Fibroblast of upper back skin (primary cell): ENCODE measurements around the gene ATP8B1.
"Not testable (repeated sequence)": the region's sequence is repeated elsewhere in the genome, so short reads cannot be mapped to it uniquely, and the experiment has no call there.

Experiments used
- DNase-seq: peaks from one replicate; pipeline ENCODE4 v3.0.0-alpha.2; 2013

Gene ATP8B1

GRCh38 chr18:57803103-57803969, at the start of gene ATP8B1:
TSS of gene ATP8B1 (minus strand) at chr18:57803315. CDS start at chr18:57731807, 71,508 bp downstream.
- DNase-seq = peak; percentile 65

- no peak for DNase-seq
Observed at GRCh38 chr18:57850063-57850462, 46.9 kb upstream of the ATP8B1 start.

- DNase-seq = peak; percentile 25
Observed at GRCh38 chr18:57848374-57848773, 45.3 kb upstream of the ATP8B1 start.

DNA sequence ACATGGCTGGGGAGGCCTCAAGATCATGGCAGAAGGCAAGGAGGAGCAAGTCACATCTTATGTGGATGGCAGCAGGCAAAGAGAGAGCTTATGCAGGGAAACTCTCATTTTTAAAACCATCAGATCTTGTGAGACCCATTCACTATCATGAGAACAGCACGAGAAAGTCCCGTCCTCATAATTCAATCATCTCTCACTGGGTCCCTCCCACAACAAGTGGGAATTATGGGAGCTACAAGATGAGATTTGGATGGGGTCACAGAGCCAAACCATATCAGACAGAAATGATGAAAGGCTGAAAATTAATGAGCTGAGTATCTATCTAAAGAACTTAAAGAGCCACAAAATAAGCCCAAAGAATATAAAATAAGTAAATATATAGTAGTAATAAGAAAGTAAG, 44.3 kb upstream of the ATP8B1 start:
- not testable (repeated sequence) for DNase-seq

DNA sequence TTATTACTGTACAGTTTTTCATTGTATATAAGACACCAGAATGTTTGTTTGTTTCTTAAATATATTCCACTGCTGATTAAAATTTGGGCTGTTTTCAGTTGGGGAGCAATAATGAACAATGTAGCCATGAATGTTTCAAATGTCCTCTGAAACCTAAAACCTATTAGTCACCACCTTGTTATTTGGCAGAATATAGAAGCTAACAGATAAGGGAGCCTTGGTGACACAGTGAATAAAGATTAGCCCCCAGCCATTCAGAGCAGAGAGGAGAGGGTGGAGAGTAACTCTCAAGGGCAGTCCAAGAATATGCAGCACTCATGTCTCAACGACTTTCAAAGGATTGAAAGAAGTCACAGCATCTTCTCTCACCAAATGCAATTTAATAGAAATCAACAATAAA, 43.1 kb upstream of the ATP8B1 start:
- DNase-seq = peak; percentile 63

GRCh38 chr18:57845605-57846074, 42.5 kb upstream of the ATP8B1 start:
- DNase-seq = peak; percentile 14

- no peak for DNase-seq
Observed at GRCh38 chr18:57844319-57844718, 41.2 kb upstream of the ATP8B1 start.

DNA sequence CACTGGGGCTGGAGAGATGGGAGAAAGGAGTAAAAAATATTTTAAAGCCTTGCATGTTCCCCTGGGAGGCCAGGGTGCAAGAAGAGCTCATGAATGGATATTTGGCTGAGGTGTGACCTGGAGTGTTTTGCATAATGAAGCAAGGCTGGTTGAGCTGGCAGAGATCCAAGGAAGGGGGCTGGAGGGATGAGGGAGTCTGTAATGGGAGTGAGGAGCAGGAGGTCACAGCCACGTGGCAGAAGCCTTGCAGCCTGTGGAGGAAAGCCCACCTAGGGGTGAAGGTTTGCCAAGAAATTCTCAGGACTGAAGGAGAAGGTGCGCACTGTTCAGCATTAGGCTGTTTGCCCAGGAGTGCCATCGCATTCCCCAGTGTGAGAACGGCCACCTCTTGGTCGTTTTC, 40.3 kb upstream of the ATP8B1 start:
- no peak for DNase-seq

- DNase-seq = no peak
Observed at GRCh38 chr18:57841568-57841967, 38.5 kb upstream of the ATP8B1 start.

DNA sequence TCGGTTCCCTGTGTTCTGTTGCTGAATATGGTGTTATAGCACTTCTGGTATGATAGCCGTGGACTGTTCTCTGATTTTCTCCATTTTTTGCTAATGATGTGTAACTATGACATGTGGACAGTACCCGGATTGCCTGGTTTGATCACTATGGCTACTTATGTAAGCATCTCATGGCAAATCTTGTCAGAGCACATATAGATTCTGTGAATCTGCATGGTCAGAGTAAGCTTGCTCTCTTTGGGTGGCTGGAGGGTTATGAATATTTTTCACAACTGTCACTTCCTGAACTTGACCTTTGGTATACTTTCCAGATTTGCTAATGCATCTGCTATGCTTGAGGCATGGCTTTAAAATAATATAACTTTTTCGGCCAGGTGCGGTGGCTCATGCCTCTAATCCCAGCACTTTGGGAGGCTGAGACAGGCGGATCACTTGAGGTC, 36.8 kb upstream of the ATP8B1 start:
- DNase-seq = peak; percentile 81

- DNase-seq = no peak
Observed at GRCh38 chr18:57837917-57838548, 34.9 kb upstream of the ATP8B1 start.

DNA sequence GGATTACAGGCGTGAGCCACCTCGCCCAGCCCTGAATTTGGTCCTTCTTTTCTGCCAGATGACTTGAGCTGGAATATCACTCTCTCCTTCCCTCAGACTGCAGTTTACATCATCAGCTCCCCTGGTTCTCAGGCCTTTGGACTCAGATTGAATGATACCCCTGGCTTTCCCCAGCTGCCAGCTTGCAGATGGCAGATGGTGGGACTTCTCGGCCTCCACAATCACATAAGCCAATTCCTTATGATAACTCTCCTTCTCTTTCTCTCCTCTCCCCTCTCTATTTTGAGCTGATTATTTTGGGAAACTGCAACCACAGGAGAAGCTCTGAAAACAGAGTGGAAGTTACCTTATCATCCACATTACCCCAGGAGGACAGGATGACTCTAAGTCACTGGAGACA, 33.4 kb upstream of the ATP8B1 start:
- no peak for DNase-seq

GRCh38 chr18:57835904-57836303, 32.8 kb upstream of the ATP8B1 start:
- DNase-seq = no peak

- no peak for DNase-seq
Observed at GRCh38 chr18:57834616-57835015, 31.5 kb upstream of the ATP8B1 start.

- peak; percentile 34 for DNase-seq
Observed at GRCh38 chr18:57833441-57834101, 30.5 kb upstream of the ATP8B1 start.

DNA sequence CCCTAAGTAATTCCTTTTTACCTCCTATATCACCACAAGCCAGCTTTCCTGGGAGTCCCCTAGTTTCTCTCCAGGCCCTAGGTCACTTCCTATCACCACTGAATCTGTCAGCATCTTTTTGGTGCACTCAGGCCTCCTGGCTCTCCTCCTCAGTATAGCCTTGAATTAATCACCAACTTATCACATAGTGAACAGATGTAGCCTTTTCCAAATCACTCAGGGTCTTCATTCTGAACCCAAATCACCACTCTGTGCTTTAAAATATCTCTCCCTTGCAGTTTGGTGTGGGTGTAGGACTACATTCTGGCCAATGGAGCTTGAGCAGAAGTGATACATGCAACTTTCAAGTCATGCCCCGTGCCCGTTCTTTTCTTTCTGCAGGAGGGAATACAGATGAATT, 29.6 kb upstream of the ATP8B1 start:
- no peak for DNase-seq

GRCh38 chr18:57831597-57832377, 28.7 kb upstream of the ATP8B1 start:
- DNase-seq = no peak

DNA sequence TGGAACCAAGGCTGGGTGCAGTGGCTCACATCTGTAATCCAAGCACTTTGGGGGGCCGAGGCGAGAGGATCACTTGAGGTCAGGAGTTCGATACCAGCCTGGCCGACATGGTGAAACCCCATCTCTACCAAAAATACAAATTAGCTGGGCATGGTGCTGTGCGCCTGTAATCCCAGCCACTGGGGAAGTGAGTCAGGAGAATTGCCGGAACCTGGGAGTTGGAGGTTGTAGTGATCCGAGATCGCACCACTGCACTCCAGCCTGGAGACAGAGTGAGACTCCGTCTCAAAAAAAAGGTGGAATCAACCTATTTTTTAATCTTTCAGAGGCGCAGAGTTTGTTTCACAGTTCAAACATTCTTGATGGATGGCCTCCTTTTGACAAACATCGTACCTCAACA, 24.5 kb upstream of the ATP8B1 start:
- DNase-seq = no peak

DNA sequence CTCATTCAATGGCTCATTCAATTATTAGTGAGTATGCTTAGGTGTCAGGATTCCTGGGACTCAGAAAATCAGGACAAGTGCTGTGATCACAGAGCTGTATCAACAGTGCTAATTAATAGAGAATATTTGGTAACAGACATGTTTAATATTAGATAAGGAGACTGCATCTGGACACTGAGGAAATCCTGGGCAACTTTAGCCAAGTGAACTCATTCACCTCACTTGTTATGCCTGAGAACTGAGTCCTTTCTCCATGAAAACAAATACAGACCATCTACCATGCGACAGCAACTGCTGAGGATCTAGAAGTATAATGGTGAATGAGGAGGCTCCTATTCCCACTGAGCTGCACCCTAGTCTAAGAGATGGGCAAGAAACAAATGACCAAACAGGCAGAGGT, 23.1 kb upstream of the ATP8B1 start:
- DNase-seq = no peak

DNA sequence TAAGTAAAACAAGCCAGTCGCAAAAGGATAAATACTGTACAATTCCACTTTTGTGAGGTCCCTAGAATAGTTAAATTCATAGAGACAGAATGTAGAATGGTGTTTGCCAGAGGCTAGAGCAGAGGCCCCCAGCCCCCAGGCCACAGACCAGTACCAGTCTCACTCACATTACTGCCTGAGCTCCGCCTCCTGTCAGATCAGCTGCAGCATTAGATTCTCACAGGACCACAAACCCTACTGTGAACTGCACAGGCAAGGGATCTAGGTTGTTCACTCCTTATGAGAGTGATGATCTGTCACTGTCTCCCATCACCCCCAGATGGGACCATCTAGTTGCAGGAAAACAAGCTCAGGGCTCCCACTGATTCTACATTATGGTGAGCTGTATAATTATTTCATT, 17.5 kb upstream of the ATP8B1 start:
- DNase-seq = not testable (repeated sequence)

- DNase-seq = peak; percentile 69
Observed at GRCh38 chr18:57819671-57820460, 16.8 kb upstream of the ATP8B1 start.

- DNase-seq = no peak
Observed at GRCh38 chr18:57819119-57819518, 16.0 kb upstream of the ATP8B1 start.
